Fibroblast of skin of scalp (primary cell): ENCODE measurements around the gene GRID2.

ENCODE experiments used
- DNase-seq: peaks from one replicate; pipeline ENCODE4 v3.0.0-alpha.2; 2013

The GRID2 gene

DNA sequence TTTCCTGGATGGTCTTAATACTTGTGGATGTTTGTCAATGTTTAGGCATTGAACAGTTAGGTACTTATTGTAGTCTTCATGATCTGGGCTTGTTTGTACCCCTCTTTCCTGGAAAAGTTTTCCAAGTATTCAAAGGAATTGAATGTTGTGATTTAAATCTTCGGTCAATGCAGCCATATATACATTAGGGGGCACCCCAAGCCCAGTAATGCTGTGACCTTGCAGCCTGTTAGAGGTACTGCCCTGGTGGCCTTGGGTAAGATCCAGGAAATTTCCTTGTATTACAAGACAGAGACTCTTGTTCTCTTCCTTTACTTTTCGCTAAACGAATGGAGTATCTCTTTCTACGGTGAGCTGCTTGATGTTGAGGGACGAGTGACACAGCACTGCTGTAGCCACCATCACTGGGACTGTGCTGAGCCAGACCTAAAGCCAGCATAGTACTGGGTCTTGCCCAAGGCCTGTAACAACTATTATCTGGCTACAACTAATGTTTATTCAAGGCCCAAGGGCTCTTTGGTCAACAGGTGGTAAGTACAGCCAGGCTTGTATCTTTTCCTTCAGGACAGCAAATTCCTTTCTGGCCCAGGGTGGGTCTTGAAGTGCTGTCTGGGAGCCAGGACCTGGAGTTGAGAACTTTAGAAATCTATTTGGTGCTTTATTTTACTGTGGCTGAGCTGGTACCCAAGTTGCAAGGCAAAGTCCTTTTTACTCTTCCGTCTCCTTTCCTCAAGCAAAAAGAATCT, 1406.5 kb downstream of the GRID2 start:
- peak; percentile 22 for DNase-seq

DNA sequence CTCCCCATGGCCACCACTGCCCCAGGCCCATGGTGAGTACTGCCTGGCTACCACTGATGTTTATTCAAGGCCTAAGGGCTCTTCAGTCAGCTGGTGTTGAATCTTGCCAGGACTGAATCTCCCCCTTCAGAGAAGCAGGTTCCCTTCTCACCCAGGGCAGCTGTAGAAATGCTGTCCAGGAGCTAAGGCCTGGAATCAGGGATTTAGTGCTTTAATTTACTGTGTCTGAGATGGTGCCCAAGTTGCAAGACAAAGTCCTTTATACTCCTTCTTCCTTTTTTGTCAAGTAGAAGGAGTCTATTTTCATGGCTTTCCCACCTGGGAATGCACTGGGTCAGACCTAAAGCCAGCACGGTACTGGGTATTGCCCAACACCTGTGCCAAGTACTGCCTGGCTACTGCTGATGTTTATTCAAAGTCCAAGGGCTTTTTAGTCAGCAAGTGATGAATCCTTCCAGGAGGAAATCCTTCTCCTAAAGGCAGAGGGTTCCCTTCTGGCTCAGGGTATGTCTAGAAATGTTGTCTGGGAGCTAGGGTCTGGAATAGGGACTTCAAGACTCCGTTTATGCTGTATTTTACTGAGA, 1407.2 kb downstream of the GRID2 start:
- DNase-seq, result no peak

GRCh38 chr4:93718233-93718632, 1414.5 kb downstream of the GRID2 start:
- DNase-seq, result no peak

- DNase-seq, result no peak
Observed at GRCh38 chr4:93719552-93719951, 1415.8 kb downstream of the GRID2 start.

- DNase-seq, result no peak
Observed at GRCh38 chr4:93722446-93722845, 1418.7 kb downstream of the GRID2 start.

DNA sequence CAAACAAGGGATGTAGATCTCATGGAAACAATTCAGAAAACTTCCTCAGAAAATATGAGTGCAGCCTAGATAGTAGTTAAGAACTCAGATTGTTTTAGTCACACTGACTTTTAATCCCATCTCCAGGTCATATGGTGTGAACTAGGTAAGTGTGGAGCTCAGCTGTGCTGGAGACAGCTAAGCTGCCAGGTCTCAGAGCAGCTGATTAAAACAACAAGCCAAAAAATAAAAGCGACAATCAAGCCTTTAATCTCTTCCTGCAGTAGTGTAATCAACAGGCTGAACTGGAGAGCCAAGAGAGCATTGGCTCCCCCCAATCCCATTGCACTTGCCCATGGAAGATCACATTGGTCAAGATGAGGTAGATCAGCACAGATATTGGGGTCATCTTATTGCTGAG, 1426.5 kb downstream of the GRID2 start:
- no peak for DNase-seq

GRCh38 chr4:93730760-93731159, 1427.0 kb downstream of the GRID2 start:
- DNase-seq, result no peak

- DNase-seq, result peak; percentile 66
Observed at GRCh38 chr4:93731456-93731855, 1427.7 kb downstream of the GRID2 start.

- no peak for DNase-seq
Observed at GRCh38 chr4:93732509-93732908, 1428.7 kb downstream of the GRID2 start.

DNA sequence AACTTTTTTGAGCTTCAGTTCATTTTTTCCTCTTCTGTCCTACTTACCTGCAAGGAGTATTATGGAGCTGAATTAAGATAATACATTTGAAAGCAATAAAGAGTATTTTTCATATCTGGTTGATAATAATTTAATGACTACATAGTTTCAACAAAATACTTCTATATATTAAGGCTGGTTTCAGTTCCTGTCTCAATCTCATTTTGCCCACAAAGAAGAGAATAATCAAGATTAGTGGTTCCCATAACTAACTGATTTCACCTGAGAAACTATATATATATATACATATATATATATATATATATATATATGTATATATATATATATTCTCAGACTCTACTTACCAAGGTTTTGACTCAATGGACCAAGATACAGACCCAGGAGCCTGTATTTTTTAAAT, 1437.1 kb downstream of the GRID2 start:
- DNase-seq, result no peak

DNA sequence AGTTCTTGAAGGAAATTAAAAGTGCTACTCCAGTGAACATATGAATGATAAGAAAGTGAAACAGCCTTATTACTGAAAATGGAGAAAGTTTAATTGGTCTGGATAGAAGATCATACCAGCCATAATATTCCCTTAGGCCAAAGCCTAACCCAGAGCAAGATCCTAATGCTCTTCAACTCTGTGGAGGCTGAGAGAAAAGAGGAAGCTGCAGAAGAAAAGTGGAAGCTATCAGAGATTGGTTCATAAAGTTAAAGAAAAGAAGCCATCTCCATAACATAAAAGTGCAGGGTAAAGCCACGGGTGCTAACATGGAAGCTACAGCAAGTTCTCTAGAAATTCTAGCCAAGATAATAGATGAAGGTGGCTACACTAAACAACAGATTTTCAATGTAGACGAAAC, 1439.3 kb downstream of the GRID2 start:
- DNase-seq, result no peak

DNA sequence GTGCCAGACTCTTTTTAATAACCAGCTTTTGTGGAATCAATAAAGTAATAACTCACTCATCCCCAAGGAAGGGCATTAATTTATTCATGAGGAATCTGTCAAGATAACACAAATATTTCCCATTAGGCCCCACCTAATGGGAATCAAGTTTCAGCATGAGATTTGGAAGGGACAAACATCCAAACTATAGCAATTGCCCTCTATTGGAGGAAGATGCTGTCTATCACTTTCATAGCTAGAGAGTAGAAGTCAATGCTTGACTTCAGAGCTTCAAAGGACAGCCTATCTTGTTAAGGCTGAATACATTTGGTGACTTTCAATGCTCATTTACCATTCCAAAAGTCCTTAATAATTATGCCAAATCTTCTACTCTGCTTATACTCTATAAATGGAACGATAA, 1439.9 kb downstream of the GRID2 start:
- DNase-seq, result no peak

- DNase-seq, result no peak
Observed at GRCh38 chr4:93744961-93745360, 1441.2 kb downstream of the GRID2 start.

DNA sequence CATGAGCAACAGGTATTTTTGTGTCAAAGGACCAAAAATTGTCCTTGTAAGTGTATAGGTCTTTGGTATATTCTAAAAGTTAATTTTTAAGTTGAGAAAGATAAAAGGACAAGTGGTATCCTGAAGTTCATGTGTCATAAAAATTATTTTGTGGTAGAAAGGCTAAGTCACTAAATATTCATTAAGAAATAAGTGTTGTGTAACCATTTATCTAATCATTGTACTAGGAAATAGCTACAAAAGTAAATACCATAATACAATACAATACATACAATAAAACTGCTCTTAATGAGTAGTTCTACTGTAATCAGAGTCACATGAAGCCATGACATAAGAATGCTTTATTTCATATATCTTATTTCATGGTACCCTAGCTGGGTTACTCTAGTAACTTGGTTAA, 1442.3 kb downstream of the GRID2 start:
- no peak for DNase-seq

GRCh38 chr4:93747220-93747619, 1443.5 kb downstream of the GRID2 start:
- no peak for DNase-seq

- DNase-seq, result no peak
Observed at GRCh38 chr4:93748373-93749291, 1444.9 kb downstream of the GRID2 start.

GRCh38 chr4:93749292-93749761, 1445.6 kb downstream of the GRID2 start:
- DNase-seq, result no peak

DNA sequence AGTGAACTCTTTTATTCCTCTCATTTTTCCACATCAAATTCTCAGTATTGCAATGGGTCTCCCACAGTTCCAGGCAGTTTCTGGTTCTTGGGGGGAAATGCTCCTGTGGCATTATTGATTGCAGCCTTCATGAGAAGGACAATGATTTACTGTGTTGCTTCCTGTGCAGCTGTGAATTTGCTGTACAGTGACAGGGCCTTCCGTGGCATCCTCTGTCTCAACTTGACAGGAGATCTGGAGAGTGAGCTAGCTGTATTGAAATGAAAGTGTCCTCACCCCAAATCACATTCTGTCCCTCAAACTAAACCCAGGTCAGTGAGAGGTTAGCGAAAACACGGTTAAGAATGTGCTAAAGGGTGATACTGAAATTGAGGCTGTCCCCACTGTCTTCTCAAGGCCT, 1447.6 kb downstream of the GRID2 start:
- no peak for DNase-seq

DNA sequence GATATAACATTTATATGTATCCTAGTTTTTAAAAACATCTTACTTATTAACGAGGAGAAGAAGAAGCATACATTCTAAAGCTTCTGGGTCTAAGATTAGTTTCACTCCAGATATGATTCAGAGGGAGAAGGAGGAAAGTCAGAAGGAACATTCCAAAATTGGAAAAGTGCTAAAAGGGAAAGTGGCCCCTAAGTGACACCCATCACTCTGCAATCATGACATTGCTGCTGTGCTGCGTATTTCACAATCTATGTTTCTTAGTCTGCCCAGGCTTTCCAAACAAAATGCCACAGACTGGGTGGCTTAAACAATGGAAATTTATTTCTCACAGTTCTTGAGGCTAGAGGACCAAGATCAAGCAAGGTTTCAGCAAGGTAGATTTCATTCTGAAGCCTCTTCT, 1452.3 kb downstream of the GRID2 start:
- DNase-seq, result no peak

GRCh38 chr4:93759506-93759905, 1455.7 kb downstream of the GRID2 start:
- DNase-seq, result no peak

DNA sequence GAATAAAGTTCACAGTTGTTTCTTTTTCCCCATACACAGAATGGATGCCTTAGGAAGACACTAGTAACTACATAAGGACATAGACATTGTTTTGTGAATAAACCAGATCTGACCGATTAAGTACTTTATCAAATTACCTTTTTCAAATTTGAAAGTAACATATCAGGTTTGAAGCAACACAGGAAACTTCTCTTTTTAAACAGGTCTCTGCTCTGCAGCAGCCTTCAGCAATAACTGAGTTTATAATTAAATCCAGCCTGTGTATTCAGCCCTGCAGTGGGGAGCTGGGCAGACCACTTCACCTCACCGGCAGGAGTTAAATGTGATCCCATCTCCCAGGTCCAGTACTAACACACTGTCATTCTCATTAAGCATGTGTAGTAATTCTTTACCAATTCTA, 1456.5 kb downstream of the GRID2 start:
- no peak for DNase-seq

DNA sequence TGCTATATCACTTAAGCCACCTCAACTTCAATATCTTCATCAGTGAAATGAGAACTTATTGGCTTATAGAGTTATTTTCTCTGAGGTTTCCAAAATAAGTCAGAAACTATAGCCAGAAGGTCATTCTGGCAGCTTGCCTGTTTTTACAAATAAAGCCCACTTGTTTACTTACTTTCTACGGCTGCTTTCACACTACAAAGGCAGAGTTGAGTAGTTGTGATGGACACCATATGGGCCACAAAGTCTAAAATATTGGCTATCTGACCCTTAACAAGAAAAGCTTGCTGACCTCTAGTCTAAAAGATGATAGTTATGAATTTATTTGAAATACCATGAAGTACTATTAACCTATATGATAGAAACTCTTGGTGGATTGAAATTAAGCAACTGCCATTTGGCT, 1457.5 kb downstream of the GRID2 start:
- DNase-seq, result no peak

DNA sequence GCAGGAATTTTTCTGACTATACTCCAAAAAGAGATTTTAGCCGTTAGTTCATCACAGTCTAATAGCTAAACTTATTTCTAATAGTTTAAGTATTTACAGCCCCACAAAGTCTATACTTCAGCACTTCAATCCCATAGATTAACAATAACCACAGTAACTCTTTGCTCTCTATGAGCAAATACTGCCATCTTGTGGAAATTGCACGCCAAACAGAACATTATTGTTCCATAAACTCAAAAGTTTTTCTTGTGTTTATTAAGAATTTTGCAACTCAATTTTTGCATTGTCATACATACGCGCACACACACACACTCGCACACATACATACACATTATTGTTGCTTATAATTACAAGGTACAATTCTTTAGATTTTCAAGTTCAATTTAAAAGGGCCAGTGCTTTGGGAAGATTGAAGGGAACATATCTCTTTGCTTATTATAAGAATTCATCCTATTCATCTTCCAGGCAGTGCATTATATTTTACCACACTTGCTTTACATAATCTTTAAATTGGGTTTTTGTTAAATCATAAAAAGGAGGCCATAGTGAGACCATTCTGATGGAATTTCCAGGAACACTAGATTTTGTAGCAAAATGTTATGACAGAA, 1461.0 kb downstream of the GRID2 start:
- peak; percentile 59 for DNase-seq
